HepG2 (cell line): ENCODE measurements around the gene RAB40C. TPM values are rescaled to one million over a fixed set of nuclear protein-coding genes. Genes with fewer than 3 reads are reported as not detected.
A peak's percentile ranks its signal among the peaks of the same experiment; 100 is the strongest.

Experiments
- AGO2 ChIP-seq: fragments of 200-400 bp; formaldehyde crosslinking; optimal IDR thresholded peaks from 2 replicates; pipeline ENCODE3; 2017; ENCODE audit warnings: mild to moderate bottlenecking, low read depth, low read length, moderate library complexity
- CBX1 ChIP-seq: IDR thresholded peaks from one replicate; pipeline ENCODE4 v1.6.1; 2016; ENCODE audit warnings: antibody characterized with exemption, low read depth
- ERF ChIP-seq: IDR thresholded peaks from 2 replicates; pipeline ENCODE4 v1.6.1; 2018; ENCODE audit warnings: missing biosample characterization, missing genetic modification reagents
- HNRNPK ChIP-seq: fragments of 200-400 bp; formaldehyde crosslinking; IDR thresholded peaks from 2 replicates; pipeline ENCODE4 v1.6.1; 2018; ENCODE audit warnings: low read length, low read depth, moderate library complexity, mild to moderate bottlenecking; ENCODE audit not compliant: poor library complexity, severe bottlenecking
- HOMEZ ChIP-seq: IDR thresholded peaks from 2 replicates; pipeline ENCODE4 v1.6.1; 2016; ENCODE audit warnings: low read depth
- JDP2 ChIP-seq: sonication (generic); formaldehyde crosslinking; IDR thresholded peaks from 2 replicates; pipeline ENCODE4 v1.8.1; 2022; ENCODE audit warnings: missing genetic modification reagents, borderline replicate concordance
- NFIC ChIP-seq: IDR thresholded peaks from 2 replicates; pipeline ENCODE4 v1.6.1; 2012; ENCODE audit warnings: mild to moderate bottlenecking, low read length, inconsistent platforms
- PTBP1 ChIP-seq: fragments of 200-400 bp; formaldehyde crosslinking; IDR thresholded peaks from 2 replicates; pipeline ENCODE4 v1.6.1; 2018; ENCODE audit warnings: low read length, low read depth; ENCODE audit not compliant: poor library complexity, severe bottlenecking
- SNRNP70 ChIP-seq: fragments of 200-400 bp; formaldehyde crosslinking; IDR thresholded peaks from 2 replicates; pipeline ENCODE4 v1.6.1; 2017; ENCODE audit warnings: mild to moderate bottlenecking, low read depth, low read length, moderate library complexity
- ZC3H4 ChIP-seq: sonication (generic); formaldehyde crosslinking; IDR thresholded peaks from 2 replicates; pipeline ENCODE4 v1.4.0; 2020; ENCODE audit warnings: missing genetic modification reagents, borderline replicate concordance
- ZKSCAN8 ChIP-seq: IDR thresholded peaks from 2 replicates; pipeline ENCODE4 v1.6.1; 2016; ENCODE audit warnings: borderline replicate concordance, missing genetic modification reagents, missing compliant biosample characterization
- ZNF260 ChIP-seq: sonication (generic); formaldehyde crosslinking; IDR thresholded peaks from 2 replicates; pipeline ENCODE4 v1.4.0; 2020; ENCODE audit warnings: missing genetic modification reagents, low read depth, mild to moderate bottlenecking, borderline replicate concordance
- ZNF530 ChIP-seq: sonication (generic); formaldehyde crosslinking; IDR thresholded peaks from 2 replicates; pipeline ENCODE4 v1.5.0; 2020; ENCODE audit warnings: low read depth, mild to moderate bottlenecking, missing genetic modification reagents
- ZNF556 ChIP-seq: sonication (generic); formaldehyde crosslinking; IDR thresholded peaks from 2 replicates; pipeline ENCODE4 v1.4.0; 2020; ENCODE audit warnings: mild to moderate bottlenecking, missing genetic modification reagents, borderline replicate concordance
- ZNF773 ChIP-seq: sonication (generic); formaldehyde crosslinking; IDR thresholded peaks from 2 replicates; pipeline ENCODE4 v1.4.0; 2020; ENCODE audit warnings: missing genetic modification reagents, borderline replicate concordance
- ZNF775 ChIP-seq: sonication (generic); formaldehyde crosslinking; IDR thresholded peaks from 2 replicates; pipeline ENCODE4 v1.4.0; 2020; ENCODE audit warnings: missing genetic modification reagents, mild to moderate bottlenecking, moderate library complexity, borderline replicate concordance
- polyA plus RNA-seq, 8 experiments: library from polyadenylated mRNA; depleted of rRNA in 3 of 8; stranded (reverse) in 7 of 8; unstranded in 1 of 8; fragments of >200 nt; fragmentation: Illumina TruSeq in 4 of 8; extraction: Trizol in 4 of 8; gene quantifications; 2 replicates each; pipeline versions ENCODE4 v1.2.1 to v1.2.3, GENCODE V29; 2011 to 2016; ENCODE audit warnings: low read depth in 4 of 8, missing spikeins in 1 of 8, mixed read lengths in 1 of 8; ENCODE audit not compliant: insufficient read depth in 1 of 8
- total RNA-seq, 5 experiments: library from RNA; depleted of rRNA; stranded (reverse); fragments of >200 nt; fragmentation: Illumina TruSeq; extraction: Trizol; gene quantifications; 2 replicates each; pipeline ENCODE4 v1.2.3, GENCODE V29; 2016; ENCODE audit warnings: low read depth in 1 of 5
- TF ChIP-seq, protein P1 (sequence below): sonication (generic); formaldehyde crosslinking; IDR thresholded peaks from 2 replicates; pipeline ENCODE4 v1.4.0; 2020; ENCODE audit warnings: mild to moderate bottlenecking, missing genetic modification reagents, borderline replicate concordance
- TF ChIP-seq, protein P2 (sequence below): sonication (generic); formaldehyde crosslinking; IDR thresholded peaks from 2 replicates; pipeline ENCODE4 v1.5.0; 2020; ENCODE audit warnings: mild to moderate bottlenecking, missing genetic modification reagents
- TF ChIP-seq, protein P3 (sequence below): IDR thresholded peaks from 2 replicates; pipeline ENCODE4 v1.6.1; 2018; ENCODE audit warnings: missing genetic modification reagents

The RAB40C gene
- total and polyA plus RNA-seq, 2 of the 13 experiments (the other 11 are each of a cell fraction or from before 2014, with no cell fraction given), result 7.7 to 11.5 TPM

GRCh38 chr16:636206-637080 is 46.6 kb downstream of the RAB40C start, which contains the start of gene METTL26 (continued):
- TF ChIP-seq, protein P1, sequence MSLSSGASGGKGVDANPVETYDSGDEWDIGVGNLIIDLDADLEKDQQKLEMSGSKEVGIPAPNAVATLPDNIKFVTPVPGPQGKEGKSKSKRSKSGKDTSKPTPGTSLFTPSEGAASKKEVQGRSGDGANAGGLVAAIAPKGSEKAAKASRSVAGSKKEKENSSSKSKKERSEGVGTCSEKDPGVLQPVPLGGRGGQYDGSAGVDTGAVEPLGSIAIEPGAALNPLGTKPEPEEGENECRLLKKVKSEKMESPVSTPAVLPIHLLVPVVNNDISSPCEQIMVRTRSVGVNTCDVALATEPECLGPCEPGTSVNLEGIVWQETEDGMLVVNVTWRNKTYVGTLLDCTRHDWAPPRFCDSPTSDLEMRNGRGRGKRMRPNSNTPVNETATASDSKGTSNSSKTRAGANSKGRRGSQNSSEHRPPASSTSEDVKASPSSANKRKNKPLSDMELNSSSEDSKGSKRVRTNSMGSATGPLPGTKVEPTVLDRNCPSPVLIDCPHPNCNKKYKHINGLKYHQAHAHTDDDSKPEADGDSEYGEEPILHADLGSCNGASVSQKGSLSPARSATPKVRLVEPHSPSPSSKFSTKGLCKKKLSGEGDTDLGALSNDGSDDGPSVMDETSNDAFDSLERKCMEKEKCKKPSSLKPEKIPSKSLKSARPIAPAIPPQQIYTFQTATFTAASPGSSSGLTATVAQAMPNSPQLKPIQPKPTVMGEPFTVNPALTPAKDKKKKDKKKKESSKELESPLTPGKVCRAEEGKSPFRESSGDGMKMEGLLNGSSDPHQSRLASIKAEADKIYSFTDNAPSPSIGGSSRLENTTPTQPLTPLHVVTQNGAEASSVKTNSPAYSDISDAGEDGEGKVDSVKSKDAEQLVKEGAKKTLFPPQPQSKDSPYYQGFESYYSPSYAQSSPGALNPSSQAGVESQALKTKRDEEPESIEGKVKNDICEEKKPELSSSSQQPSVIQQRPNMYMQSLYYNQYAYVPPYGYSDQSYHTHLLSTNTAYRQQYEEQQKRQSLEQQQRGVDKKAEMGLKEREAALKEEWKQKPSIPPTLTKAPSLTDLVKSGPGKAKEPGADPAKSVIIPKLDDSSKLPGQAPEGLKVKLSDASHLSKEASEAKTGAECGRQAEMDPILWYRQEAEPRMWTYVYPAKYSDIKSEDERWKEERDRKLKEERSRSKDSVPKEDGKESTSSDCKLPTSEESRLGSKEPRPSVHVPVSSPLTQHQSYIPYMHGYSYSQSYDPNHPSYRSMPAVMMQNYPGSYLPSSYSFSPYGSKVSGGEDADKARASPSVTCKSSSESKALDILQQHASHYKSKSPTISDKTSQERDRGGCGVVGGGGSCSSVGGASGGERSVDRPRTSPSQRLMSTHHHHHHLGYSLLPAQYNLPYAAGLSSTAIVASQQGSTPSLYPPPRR, result no peak
- TF ChIP-seq, protein P2, sequence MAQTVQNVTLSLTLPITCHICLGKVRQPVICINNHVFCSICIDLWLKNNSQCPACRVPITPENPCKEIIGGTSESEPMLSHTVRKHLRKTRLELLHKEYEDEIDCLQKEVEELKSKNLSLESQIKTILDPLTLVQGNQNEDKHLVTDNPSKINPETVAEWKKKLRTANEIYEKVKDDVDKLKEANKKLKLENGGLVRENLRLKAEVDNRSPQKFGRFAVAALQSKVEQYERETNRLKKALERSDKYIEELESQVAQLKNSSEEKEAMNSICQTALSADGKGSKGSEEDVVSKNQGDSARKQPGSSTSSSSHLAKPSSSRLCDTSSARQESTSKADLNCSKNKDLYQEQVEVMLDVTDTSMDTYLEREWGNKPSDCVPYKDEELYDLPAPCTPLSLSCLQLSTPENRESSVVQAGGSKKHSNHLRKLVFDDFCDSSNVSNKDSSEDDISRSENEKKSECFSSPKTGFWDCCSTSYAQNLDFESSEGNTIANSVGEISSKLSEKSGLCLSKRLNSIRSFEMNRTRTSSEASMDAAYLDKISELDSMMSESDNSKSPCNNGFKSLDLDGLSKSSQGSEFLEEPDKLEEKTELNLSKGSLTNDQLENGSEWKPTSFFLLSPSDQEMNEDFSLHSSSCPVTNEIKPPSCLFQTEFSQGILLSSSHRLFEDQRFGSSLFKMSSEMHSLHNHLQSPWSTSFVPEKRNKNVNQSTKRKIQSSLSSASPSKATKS, result no peak
- peak; percentile 57 for TF ChIP-seq CBX1
- TF ChIP-seq ZNF530 (CRISPR knock-in tag), result no peak
- TF ChIP-seq ZNF260, result no peak
- TF ChIP-seq SNRNP70, result no peak
- TF ChIP-seq, protein P3, sequence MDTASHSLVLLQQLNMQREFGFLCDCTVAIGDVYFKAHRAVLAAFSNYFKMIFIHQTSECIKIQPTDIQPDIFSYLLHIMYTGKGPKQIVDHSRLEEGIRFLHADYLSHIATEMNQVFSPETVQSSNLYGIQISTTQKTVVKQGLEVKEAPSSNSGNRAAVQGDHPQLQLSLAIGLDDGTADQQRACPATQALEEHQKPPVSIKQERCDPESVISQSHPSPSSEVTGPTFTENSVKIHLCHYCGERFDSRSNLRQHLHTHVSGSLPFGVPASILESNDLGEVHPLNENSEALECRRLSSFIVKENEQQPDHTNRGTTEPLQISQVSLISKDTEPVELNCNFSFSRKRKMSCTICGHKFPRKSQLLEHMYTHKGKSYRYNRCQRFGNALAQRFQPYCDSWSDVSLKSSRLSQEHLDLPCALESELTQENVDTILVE (CRISPR knock-in tag), result peak; percentile 67
- no peak for TF ChIP-seq NFIC
- TF ChIP-seq AGO2, result no peak
- no peak for TF ChIP-seq ZNF773 (CRISPR knock-in tag)
- no peak for TF ChIP-seq HOMEZ
- peak; percentile 57; the same call in 1 of the 2 replicates for TF ChIP-seq ERF (CRISPR knock-in tag)
- no peak for TF ChIP-seq JDP2 (CRISPR knock-in tag)
- TF ChIP-seq HNRNPK, result no peak
- peak; percentile 80; the same call in 1 of the 2 replicates for TF ChIP-seq ZNF556 (CRISPR knock-in tag)
- no peak for TF ChIP-seq PTBP1
- TF ChIP-seq ZNF775 (CRISPR knock-in tag), result peak; percentile 27; the same call in 1 of the 2 replicates
- no peak for TF ChIP-seq ZKSCAN8 (CRISPR knock-in tag)
- TF ChIP-seq ZC3H4 (CRISPR knock-in tag), result no peak
